T-cell (primary cell): ENCODE data around the gene MTIF3. TPM values are rescaled to one million over a fixed set of nuclear protein-coding genes. Genes with fewer than 3 reads are reported as not detected.
"Not testable (repeated sequence)": the region's sequence is repeated elsewhere in the genome, so short reads cannot be mapped to it uniquely, and the experiment has no call there.

Experiments
- ATAC-seq, 4 experiments: fragments of 200-7000 bp in 3 of 4; fragments of 150-1000 bp in 1 of 4; cut with Tn5 transposase; replicated peaks in 1 of 4; 1 replicate in 3 of 4; 2 replicates in 1 of 4; pipeline ENCODE4 v1.10.0; 2021; ENCODE audit warnings: moderate library complexity in 3 of 4, mild to moderate bottlenecking in 2 of 4, moderate number of reproducible peaks in 1 of 4
- CTCF ChIA-PET, 2 donors: fragments of 300-600 bp; sonication (Branson Sonifier 250); formaldehyde crosslinking; loops; one replicate each; lab custom pipeline; 2022; ENCODE audit warnings: antibody characterized with exemption in 2 of 2; lab: Charles Lee
- POLR2A ChIA-PET, 2 donors: fragments of 300-600 bp; sonication (Branson Sonifier 250); formaldehyde crosslinking; loops; one replicate each; lab custom pipeline; 2022; ENCODE audit warnings: antibody characterized with exemption in 2 of 2; lab: Charles Lee
- DNase-seq, 35 experiments: peaks; one replicate each; pipeline versions ENCODE4 v3.0.0 to v3.0.0-alpha.2; 2013 to 2023
- H3K27ac ChIP-seq: one replicate; pipeline ENCODE4 v1.5.1; 2013; ENCODE audit warnings: low read length
- H3K27me3 ChIP-seq, 2 experiments: replicated peaks in 1 of 2; 1 replicate in 1 of 2; 2 replicates in 1 of 2; pipeline versions ENCODE4 v1.6.1 to v1.7.0; 2013; ENCODE audit warnings: low read length in 1 of 2, mixed read lengths in 1 of 2; ENCODE audit not compliant: control insufficient read depth in 2 of 2, insufficient read depth in 2 of 2; ENCODE audit errors: extremely low read depth in 1 of 2
- H3K36me3 ChIP-seq, 2 donors: 1 replicate in 1 of 2; 2 replicates in 1 of 2; pipeline versions ENCODE4 v1.6.1 to v1.7.0; 2013; ENCODE audit warnings: low read length in 1 of 2; ENCODE audit not compliant: control insufficient read depth in 2 of 2, insufficient read depth in 1 of 2; ENCODE audit errors: extremely low read depth in 1 of 2
- H3K4me1 ChIP-seq, 2 experiments: 1 replicate in 1 of 2; 2 replicates in 1 of 2; pipeline versions ENCODE4 v1.6.1 to v1.7.0; 2013; ENCODE audit warnings: low read length in 2 of 2, mixed read lengths in 1 of 2; ENCODE audit not compliant: insufficient read depth in 2 of 2, control insufficient read depth in 1 of 2; ENCODE audit errors: extremely low read depth in 1 of 2
- H3K4me3 ChIP-seq, 2 donors: 1 replicate in 1 of 2; 2 replicates in 1 of 2; pipeline versions ENCODE4 v1.5.1 to v1.7.0; 2013; ENCODE audit warnings: mild to moderate bottlenecking in 2 of 2, low read length in 1 of 2, moderate library complexity in 1 of 2; ENCODE audit not compliant: control insufficient read depth in 1 of 2; ENCODE audit errors: extremely low read depth in 1 of 2
- H3K9me3 ChIP-seq: 2 replicates; pipeline ENCODE4 v1.7.0; 2013
- H3K27ac Mint-ChIP-seq, 2 donors: one replicate each; pipeline ENCODE4 v1.8.0; 2020 to 2021; ENCODE audit warnings: mild to moderate bottlenecking in 2 of 2, mixed read lengths in 2 of 2
- H3K27me3 Mint-ChIP-seq, 2 donors: one replicate each; pipeline ENCODE4 v1.8.0; 2021 to 2022; ENCODE audit warnings: mixed read lengths in 2 of 2
- H3K36me3 Mint-ChIP-seq: one replicate; pipeline ENCODE4 v1.8.0; 2021; ENCODE audit warnings: mixed read lengths
- H3K4me1 Mint-ChIP-seq, 3 donors: one replicate each; pipeline ENCODE4 v1.8.0; 2020 to 2022; ENCODE audit warnings: mixed read lengths in 3 of 3, mild to moderate bottlenecking in 1 of 3
- H3K4me3 Mint-ChIP-seq, 3 donors: one replicate each; pipeline ENCODE4 v1.8.0; 2020 to 2022; ENCODE audit warnings: mild to moderate bottlenecking in 3 of 3, mixed read lengths in 3 of 3, moderate library complexity in 3 of 3
- H3K9me3 Mint-ChIP-seq, 3 donors: one replicate each; pipeline ENCODE4 v1.8.0; 2020 to 2022; ENCODE audit warnings: mixed read lengths in 3 of 3
- WGBS: methylation state at CpG from one replicate; pipeline ENCODE4 v1.1.5; 2013; ENCODE audit warnings: missing lambda C conversion rate; ENCODE audit not compliant: insufficient coverage; 5-methylcytosine and 5-hydroxymethylcytosine counted together
- total RNA-seq, 35 experiments: library from RNA in 6 of 35; stranded (reverse) in 6 of 35; fragments of 120-200 nt in 1 of 35; gene quantifications; one replicate each; pipeline versions ENCODE4 v1.2.1 to v1.2.4 and lab custom pipeline; 2013 to 2026

The MTIF3 gene
- total RNA-seq, 5 donors from 2014 or later (not counting 1 experiment from before 2014, with no cell fraction given) = 45.4 to 74.1 (median 61.4) TPM

- H3K36me3 ChIP-seq = no peaks in the 10 kb centered on the region
- H3K27ac Mint-ChIP-seq = no peak overlapping the region
- ChIA-PET POLR2A (no interaction called here), CTCF (interaction anchor here in 1 of 2 donors (0.7 to 1.4 kb wide), 4 partner anchors 11 to 422 kb away, joined by 3 to 8 read pairs (median 6); no protein-coding TSS in a partner anchor)
- 81% methylated on average over 15 of the region's 17 CpGs for WGBS
- H3K9me3 ChIP-seq = no peaks in the 10 kb centered on the region
- H3K27me3 ChIP-seq = peaks cover 0 to 19% of the 10 kb centered on the region in 2 experiments
- H3K27ac ChIP-seq = no peak overlapping the region
- H3K4me1 Mint-ChIP-seq = peaks cover 0 to 8% (median 5%) of the 10 kb centered on the region in 3 donors
- no peak overlapping the region for H3K4me3 Mint-ChIP-seq
- DNase-seq (no peak), ATAC-seq (no peak)
- no peaks in the 10 kb centered on the region for H3K36me3 Mint-ChIP-seq
- H3K4me3 ChIP-seq = no peak overlapping the region
- peaks cover 0 to 7% of the 10 kb centered on the region in 2 experiments for H3K4me1 ChIP-seq
- no peaks in the 10 kb centered on the region for H3K9me3 Mint-ChIP-seq
- H3K27me3 Mint-ChIP-seq = peaks cover 7 to 15% of the 10 kb centered on the region in 2 donors
These were observed 45.7 kb downstream of the MTIF3 start for GRCh38 chr13:27404680-27405079.

DNA sequence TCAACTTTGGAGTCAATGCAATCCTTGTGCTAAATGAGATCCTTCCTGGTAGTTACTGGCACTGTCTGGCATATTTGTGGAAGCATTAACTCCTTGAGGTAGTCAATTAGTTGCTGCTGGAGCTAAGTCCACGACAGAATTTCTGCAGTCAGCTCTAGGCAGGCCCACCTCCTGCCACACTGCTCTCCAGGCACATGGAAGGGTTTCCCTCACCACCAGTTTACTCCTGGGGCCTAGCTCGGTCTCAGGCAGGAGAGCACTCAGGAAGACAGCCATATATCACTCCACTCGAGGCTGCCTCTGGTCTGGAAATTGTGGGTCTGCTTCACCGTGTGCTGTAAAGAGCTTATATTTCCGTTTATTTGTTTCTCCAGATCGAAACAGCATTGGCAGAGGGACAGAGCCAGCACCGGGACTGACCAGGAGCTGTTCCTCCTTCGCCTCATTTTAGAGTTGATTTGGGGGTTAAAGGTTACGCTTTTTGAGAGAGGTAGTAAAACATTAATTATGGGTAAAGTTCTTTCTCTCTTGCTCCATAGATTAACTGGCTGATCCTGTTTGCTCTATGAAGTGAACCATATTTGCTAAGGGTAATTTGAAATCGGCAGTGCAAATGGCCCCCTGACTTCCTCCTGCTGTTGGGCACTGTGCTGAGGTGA is 46.5 kb downstream of the MTIF3 start:
- ChIA-PET POLR2A (no interaction called here), CTCF (interaction anchor here (0.6 to 1.4 kb wide), 8 partner anchors 10 to 1754 kb away, joined by 3 to 5 read pairs (median 3); no protein-coding TSS in a partner anchor)
- no peaks in the 10 kb centered on the region for H3K9me3 Mint-ChIP-seq
- peaks cover 0 to 8% (median 5%) of the 10 kb centered on the region in 3 donors for H3K4me1 Mint-ChIP-seq
- Histone ChIP-seq H3K9me3 (no peaks in the 10 kb centered on the region), H3K36me3 (no peaks in the 10 kb centered on the region), H3K4me1 (peaks cover 0 to 7% of the 10 kb centered on the region in 2 experiments), H3K4me3 (no peak overlapping the region), H3K27ac (no peak overlapping the region), H3K27me3 (peaks cover 0 to 19% of the 10 kb centered on the region in 2 experiments)
- H3K27ac Mint-ChIP-seq = no peak overlapping the region
- 80% methylated on average over 8 of the region's 10 CpGs for WGBS
- no peak for ATAC-seq
- no peak for DNase-seq
- H3K36me3 Mint-ChIP-seq = no peaks in the 10 kb centered on the region
- no peak overlapping the region for H3K4me3 Mint-ChIP-seq
- peaks cover 7 to 10% of the 10 kb centered on the region in 2 donors for H3K27me3 Mint-ChIP-seq

- Histone ChIP-seq H3K9me3 (no peaks in the 10 kb centered on the region), H3K27me3 (peaks cover 0 to 17% of the 10 kb centered on the region in 2 experiments), H3K4me3 (no peak overlapping the region), H3K36me3 (no peaks in the 10 kb centered on the region), H3K4me1 (peaks cover 0 to 7% of the 10 kb centered on the region in 2 experiments), H3K27ac (no peak overlapping the region)
- no peak overlapping the region for H3K4me3 Mint-ChIP-seq
- WGBS = no CpG with 5 or more reads among the region's 3 CpGs
- no peak for DNase-seq
- H3K9me3 Mint-ChIP-seq = no peaks in the 10 kb centered on the region
- ATAC-seq = no peak
- H3K4me1 Mint-ChIP-seq = peaks cover 0 to 8% (median 5%) of the 10 kb centered on the region in 3 donors
- ChIA-PET CTCF (interaction anchor here (0.6 to 1.2 kb wide), 5 partner anchors 12 to 418 kb away, joined by 3 to 5 read pairs (median 3); no protein-coding TSS in a partner anchor), POLR2A (no interaction called here)
- H3K36me3 Mint-ChIP-seq = no peaks in the 10 kb centered on the region
- peaks cover 5 to 7% of the 10 kb centered on the region in 2 donors for H3K27me3 Mint-ChIP-seq
- H3K27ac Mint-ChIP-seq = no peak overlapping the region
These were observed 47.1 kb downstream of the MTIF3 start for GRCh38 chr13:27403203-27403678.

- Histone ChIP-seq H3K27me3 (peaks cover 0 to 11% of the 10 kb centered on the region in 2 experiments), H3K4me1 (peaks cover 0 to 3% of the 10 kb centered on the region in 2 experiments), H3K27ac (no peak overlapping the region), H3K4me3 (no peak overlapping the region), H3K9me3 (no peaks in the 10 kb centered on the region), H3K36me3 (no peaks in the 10 kb centered on the region)
- H3K4me3 Mint-ChIP-seq = no peak overlapping the region
- H3K9me3 Mint-ChIP-seq = no peaks in the 10 kb centered on the region
- peaks cover 0 to 4% (median 2%) of the 10 kb centered on the region in 3 donors for H3K4me1 Mint-ChIP-seq
- DNase-seq (peak in 1 of 35 experiments; percentile 17), ATAC-seq (no peak)
- H3K27me3 Mint-ChIP-seq = peaks cover 4 to 9% of the 10 kb centered on the region in 2 donors
- ChIA-PET CTCF (interaction anchor here (0.5 to 1.1 kb wide), 2 partner anchors 39 to 312 kb away, joined by 3 read pairs; no protein-coding TSS in a partner anchor), POLR2A (no interaction called here)
- no peaks in the 10 kb centered on the region for H3K36me3 Mint-ChIP-seq
- WGBS = 17% methylated on average over 2 of the region's 3 CpGs
- no peak overlapping the region for H3K27ac Mint-ChIP-seq
These were observed 49.2 kb downstream of the MTIF3 start for GRCh38 chr13:27401210-27401609.

GRCh38 chr13:27400405-27400804 is 50.0 kb downstream of the MTIF3 start:
- not testable (repeated sequence) for H3K4me3 Mint-ChIP-seq, ATAC-seq, DNase-seq, H3K27ac ChIP-seq, H3K27me3 Mint-ChIP-seq, H3K36me3 Mint-ChIP-seq, H3K9me3 Mint-ChIP-seq, H3K4me3 ChIP-seq, H3K9me3 ChIP-seq, H3K27ac Mint-ChIP-seq, H3K4me1 Mint-ChIP-seq, H3K36me3 ChIP-seq, H3K4me1 ChIP-seq
- peaks cover 0 to 11% of the 10 kb centered on the region in 2 experiments for H3K27me3 ChIP-seq
- 70% methylated on average over 4 of the region's 6 CpGs for WGBS
- POLR2A ChIA-PET = interaction anchor here in 1 of 2 donors (0.6 kb wide), 1 partner anchor 540 kb away, joined by 3 read pairs; no protein-coding TSS in a partner anchor
- CTCF ChIA-PET = interaction anchor here (0.7 to 1.1 kb wide), 2 partner anchors 38 to 469 kb away, joined by 3 read pairs; no protein-coding TSS in a partner anchor

DNA sequence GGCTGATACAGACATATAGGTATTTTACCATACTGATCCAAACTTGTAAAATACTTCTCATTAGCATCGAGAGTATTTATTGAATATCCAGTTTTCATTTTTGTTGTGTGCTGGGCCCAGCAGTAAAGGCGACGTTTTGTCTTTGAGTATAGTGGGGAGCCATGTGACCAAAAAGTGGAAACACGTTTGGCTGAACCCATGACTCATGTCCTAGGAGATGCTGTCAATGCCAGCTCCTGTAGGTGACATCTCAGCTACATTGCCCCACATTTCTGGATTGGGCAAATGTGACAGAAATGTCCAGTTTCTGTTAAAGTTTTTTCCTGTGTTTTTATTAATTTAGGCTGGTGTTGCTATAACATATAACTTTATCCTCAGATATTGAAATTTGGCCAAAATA is 52.0 kb downstream of the MTIF3 start:
- Histone ChIP-seq H3K4me1 (peaks cover 0 to 3% of the 10 kb centered on the region in 2 experiments), H3K27me3 (peaks cover 0 to 11% of the 10 kb centered on the region in 2 experiments), H3K9me3 (no peaks in the 10 kb centered on the region), H3K36me3 (no peaks in the 10 kb centered on the region), H3K4me3 (no peak overlapping the region), H3K27ac (no peak overlapping the region)
- ATAC-seq (no peak), DNase-seq (no peak)
- Mint-ChIP-seq H3K9me3 (no peaks in the 10 kb centered on the region), H3K4me3 (no peak overlapping the region), H3K27ac (no peak overlapping the region), H3K4me1 (peaks cover 0 to 4% (median 2%) of the 10 kb centered on the region in 3 donors), H3K36me3 (no peaks in the 10 kb centered on the region), H3K27me3 (peaks cover 4 to 9% of the 10 kb centered on the region in 2 donors)
- whole genome bisulfite sequencing = 75% methylated on average over 3 of the region's 4 CpGs
- CTCF ChIA-PET = no interaction called here
- POLR2A ChIA-PET = no interaction called here
